NCI-H82 (cell line): Measurements from ENCODE around the gene CLTB.
"Not testable (repeated sequence)": the region's sequence is repeated elsewhere in the genome, so short reads cannot be mapped to it uniquely, and the experiment has no call there.

Experiments
- DNase-seq: peaks from one replicate; lab custom pipeline; 2025; lab: John Stamatoyannopoulos, UW

Gene CLTB

GRCh38 chr5:176427971-176428370 lies 11.6 kb upstream of the CLTB start:
- no peak for DNase-seq

DNA sequence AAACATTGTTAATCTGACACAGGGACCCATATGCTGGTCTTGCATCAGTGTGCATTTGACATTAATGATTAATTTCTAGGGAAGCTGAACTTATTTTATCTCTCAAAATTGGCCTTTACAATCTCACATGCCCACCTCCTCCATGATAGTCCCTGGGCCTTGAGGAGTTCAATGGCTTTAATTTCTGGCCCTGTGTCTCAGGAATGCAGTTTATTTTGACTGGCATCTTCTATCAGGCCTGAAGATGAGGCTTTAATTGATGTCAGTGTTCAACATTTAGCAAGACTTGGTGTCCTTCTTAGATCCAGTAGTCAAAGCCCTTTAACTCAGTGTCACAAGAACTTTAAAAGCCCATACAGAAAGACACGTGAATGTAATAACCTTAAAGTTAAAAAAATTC lies 10.5 kb upstream of the CLTB start:
- DNase-seq = no peak

DNA sequence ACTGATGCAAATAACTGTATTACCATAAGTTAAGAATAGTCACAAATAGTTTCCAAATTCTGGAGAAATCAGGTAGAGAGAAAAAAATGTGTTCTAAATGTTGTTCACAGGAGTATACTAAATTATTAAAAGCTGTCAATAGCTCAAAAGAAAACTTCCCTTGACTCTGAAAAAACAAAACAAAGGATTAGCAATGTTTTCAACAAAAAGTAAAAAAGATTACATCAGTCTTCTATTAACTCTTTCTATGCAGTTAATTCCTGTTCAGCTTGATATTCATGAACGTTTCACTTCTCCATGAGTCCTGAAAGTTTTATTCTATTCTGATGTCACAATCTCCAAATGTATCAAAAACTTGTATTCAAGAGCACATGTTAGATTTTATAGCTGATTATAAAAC lies 9.5 kb upstream of the CLTB start:
- no peak for DNase-seq

DNA sequence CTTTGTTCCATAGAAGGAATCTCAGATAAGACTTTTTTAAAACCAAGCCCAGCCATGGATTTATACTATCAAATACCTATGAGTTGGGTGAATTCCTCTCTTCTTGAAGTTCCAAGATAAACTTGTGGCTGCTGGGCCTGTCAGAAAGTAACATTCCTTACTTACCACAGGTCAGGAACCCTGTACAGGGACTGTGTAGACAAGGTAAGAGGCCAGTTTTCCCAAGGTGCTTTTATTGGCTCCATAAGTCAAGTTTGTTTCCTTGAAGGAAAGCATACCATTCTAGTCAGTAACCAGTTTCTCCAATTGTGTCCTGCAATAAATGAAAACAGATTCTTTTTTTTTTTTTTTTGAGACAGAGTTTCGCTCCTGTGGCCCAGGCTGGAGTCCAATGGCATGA lies 8.8 kb upstream of the CLTB start:
- no peak for DNase-seq

DNA sequence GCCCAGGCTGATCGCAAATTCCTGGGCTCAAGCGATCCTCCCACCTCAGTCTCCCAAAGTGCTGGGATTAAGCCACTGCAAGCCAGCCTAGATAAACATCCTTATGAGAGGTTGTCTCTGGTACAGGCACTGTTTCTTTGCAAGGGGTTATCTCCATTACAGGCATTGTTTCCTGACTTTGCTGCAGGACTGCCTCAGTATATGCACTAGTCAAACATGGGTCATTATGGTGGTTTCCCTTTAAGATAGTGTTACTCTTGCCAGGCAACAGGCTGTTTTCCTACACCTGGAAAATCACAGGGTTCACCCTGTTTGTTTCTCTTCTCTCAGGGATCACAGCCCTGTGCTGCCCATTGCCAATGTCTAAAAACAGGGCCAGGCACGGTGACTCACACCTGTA lies 7.8 kb upstream of the CLTB start:
- DNase-seq = no peak

DNA sequence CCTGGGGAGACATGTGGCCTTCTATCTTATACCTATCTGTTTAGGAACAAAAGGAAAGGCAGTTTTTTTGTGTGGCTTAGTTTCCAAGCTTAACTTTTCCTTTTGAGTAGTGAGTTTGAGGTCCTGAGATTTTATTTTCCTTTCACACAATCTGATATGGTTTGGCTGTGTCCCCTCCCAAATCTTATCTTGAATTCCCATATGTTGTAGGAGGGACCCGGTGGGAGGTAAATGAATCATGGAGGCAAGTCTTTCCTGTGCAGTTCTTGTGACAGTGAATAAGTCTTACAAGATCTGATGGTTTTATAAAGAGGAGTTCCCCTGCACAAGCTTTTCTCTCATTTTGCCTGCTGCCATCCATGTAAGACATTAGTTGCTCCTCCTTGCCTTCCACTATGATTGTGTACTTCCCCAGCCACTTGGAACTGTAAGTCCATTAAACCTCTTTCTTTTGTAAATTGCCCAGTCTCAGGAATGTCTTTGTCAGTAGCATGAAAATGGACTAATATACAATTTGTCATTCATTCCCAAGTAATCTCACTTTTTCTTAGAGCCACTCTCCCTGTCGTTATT lies 4.7 kb upstream of the CLTB start:
- no peak for DNase-seq

DNA sequence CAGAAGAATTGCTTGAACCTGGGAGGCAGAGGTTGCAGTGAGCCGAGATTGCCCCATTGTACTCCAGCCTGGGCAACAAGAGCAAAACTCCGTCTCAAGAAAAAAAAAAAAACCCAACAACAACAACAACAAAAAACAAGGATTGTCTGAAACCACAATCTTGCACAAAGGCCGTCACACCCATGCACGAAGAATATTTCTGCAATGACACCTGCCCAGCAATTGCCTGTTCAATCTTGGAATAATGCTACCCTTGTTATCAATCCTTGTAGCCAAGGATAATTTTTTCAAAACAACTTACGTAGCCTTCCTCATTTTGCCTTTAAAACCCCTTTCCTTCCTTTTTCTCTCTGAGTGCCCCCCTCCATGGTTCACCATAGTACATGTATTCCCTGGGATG lies 3.7 kb upstream of the CLTB start:
- no peak for DNase-seq

GRCh38 chr5:176418251-176418650 lies 1.9 kb upstream of the CLTB start:
- no peak for DNase-seq

DNA sequence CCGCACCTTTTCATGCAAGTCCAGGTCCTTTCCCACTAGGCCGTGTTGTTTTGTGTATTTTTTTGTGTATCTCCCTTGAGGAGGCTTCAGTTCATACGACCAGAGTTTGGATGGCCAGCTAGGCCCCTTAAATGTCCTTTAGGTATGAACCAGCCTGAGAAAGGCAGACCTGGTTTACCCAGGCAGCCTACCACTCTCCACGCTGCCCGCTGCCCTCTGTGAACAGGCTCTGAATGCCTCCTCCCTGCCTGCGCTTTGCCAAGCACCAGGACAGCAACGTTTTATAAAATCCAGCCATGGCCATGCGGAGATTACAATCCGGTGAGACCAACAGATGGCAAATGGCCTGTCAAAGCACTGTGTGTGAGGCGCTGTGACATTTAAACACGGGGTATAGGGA lies 626 bp upstream of the CLTB start:
- DNase-seq = peak; percentile 52

GRCh38 chr5:176415240-176415951 lies 943 bp downstream of the CLTB start:
- DNase-seq = no peak

GRCh38 chr5:176414704-176415103 lies 1.6 kb downstream of the CLTB start:
- DNase-seq = no peak

- DNase-seq = no peak
Observed at GRCh38 chr5:176413709-176414191, 2.6 kb downstream of the CLTB start.

- no peak for DNase-seq
Observed at GRCh38 chr5:176413255-176413565, 3.1 kb downstream of the CLTB start.

GRCh38 chr5:176412517-176413254 lies 3.7 kb downstream of the CLTB start:
- peak; percentile 78 for DNase-seq

DNA sequence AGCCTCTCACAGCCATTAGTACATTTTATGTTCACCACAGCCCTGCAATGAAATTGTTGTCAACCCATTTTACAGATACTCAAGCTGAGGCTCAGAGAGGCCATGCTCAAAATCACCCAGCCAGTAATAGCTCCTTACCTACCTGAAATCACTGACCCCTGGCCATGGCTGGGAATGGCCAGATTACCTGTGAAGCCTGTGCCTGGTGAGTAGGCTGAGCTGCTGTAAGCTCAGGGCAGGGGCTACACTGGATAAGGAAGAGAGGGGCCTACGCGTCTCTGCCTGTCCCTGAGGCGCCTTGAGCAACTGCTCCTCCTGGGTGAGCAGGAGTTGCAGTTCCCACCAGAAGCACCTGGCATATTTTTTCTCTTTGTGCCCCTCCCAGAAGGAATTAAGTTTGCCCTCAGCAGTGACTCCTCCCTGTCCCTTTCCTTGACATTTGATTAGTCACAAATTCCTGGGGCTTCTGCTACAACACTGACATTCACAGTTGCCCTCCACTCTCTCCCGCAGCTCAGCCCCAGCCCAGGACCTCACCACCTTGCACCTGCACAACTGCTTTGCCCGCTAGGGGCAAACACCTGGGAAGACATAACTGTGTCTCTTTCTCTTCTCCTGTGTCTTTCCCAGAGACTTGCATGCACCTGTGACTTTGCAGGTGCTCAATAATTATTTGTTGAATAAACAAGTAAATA lies 5.7 kb downstream of the CLTB start:
- no peak for DNase-seq

DNA sequence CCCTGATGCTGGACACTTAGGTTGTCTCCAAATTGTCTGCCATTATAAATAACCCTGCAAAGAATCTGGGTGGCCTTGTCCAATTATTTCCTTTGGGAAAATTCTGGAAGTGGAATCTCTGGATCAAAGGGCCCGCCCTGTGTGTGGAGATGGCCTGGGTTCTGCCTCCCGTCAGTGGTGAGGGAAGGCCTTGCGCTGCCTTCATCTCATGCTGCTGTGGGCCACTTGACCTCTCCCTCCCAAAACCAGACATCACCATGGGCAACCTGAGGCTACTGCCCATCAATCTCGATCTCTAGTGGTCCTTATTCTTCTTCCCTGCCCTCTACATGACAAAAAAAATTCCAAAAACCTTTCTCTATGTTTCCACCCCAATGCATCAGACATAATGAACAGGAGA lies 6.6 kb downstream of the CLTB start:
- no peak for DNase-seq

DNA sequence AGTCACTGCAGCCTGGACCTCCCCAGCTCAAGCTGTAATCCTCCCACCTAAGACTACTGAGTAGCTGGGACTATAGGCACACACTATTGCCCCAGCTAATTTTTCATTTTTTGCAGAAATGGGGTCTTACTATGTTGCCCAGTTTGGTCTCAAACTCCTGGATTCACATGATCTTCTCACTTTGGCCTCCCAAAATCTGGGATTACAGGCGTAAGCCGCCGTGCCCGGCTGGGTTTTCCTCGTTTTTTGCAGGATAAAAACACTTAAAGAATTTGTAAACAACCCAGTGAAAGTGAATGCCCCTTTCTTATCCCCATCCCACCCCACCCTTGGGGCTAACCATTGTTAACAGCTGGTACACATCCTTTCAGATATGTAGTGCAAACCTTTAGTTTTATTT lies 7.7 kb downstream of the CLTB start:
- DNase-seq = no peak

- DNase-seq = not testable (repeated sequence)
Observed at GRCh38 chr5:176408252-176408573, 8.1 kb downstream of the CLTB start.

GRCh38 chr5:176407456-176408251 lies 8.7 kb downstream of the CLTB start:
- DNase-seq = no peak

DNA sequence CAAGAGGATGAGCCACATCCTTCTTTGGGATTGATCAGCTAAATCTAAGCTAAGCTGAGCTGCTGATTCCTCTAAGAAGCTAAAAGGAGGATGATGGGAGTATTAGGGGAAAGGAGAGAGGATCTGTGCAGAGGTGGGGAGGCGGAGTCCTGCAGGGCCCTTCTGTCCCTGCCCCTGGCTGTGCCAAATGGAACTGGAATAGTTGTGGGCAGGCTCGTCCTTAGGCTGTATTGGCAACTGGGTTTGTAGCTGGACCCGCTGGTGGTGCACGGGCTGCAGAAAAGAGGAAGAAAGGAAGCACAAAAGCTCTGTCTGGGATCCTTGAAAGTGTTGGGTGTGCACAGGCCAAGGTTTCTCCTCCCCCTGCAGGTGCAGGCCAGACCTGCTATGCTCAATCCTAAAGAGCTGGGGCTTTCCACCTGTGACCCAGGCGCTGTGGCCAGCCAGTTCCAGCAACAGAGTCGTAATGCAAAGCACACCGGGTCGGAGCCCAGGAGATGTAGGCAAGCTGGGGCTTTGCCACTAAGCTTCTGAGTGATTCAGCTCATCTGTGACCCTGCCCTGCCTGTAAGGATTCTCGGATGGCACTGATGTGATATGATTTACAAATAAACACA lies 9.8 kb downstream of the CLTB start:
- peak; percentile 82 for DNase-seq

DNA sequence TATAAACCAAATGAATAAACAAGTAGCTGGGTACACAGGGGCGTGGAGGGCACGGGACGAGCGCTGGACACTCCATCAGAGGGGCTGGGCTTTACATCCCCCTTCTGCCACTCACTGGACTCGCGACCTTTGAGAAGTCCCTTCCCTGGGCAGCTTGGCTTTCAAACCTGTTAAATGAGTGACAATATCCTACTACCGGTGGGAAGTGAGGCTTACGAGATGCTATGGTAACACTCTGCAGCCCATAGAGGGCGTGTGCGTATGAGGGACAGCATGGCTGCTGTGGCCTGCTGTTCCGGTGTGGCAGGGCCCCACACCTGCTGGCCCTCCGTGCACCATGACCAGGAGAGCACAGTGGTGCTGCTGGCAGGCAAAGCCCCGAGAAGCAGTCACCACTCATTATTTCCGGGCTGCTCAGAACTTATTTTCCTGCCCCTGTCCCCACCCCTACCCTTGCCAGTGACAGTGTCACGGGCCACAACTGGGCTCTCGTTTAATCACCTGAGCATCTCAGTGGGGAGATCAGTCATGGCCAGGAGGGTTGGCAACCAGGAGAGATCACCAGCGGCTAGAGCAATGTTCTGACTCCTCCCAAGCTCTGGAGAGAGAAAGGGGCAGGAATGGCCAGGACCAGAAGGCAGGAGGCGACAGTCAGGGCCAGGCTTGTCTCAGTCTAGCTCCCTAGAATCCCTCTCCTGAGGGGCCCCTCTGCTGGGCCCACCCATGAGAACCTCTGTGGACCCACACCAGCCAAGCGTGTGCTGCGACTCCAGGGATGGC lies 10.5 kb downstream of the CLTB start:
- peak; percentile 6 for DNase-seq
